PFSK-1 (cell line): ENCODE measurements around the gene MAPRE2.

Experiments used
- FOXP2 ChIP-seq: optimal IDR thresholded peaks from 2 replicates; pipeline ENCODE3; 2011; ENCODE audit warnings: borderline replicate concordance, control low read depth, inconsistent platforms; ENCODE audit not compliant: insufficient read depth; ENCODE audit errors: extremely low read length, extremely low read depth
- POLR2AphosphoS5 ChIP-seq: IDR thresholded peaks from 2 replicates; pipeline ENCODE4 v1.6.1; 2012; ENCODE audit warnings: low read depth, mild to moderate bottlenecking, control low read depth, low read length, moderate library complexity
- SIN3A ChIP-seq: IDR thresholded peaks from 2 replicates; pipeline ENCODE4 v1.6.1; 2012; ENCODE audit warnings: mild to moderate bottlenecking, low read length, moderate library complexity, borderline replicate concordance; ENCODE audit not compliant: insufficient read depth
- TAF1 ChIP-seq: IDR thresholded peaks from 2 replicates; pipeline ENCODE4 v1.6.1; 2012; ENCODE audit warnings: low read length, control low read depth, borderline replicate concordance; ENCODE audit not compliant: insufficient read depth
- TF ChIP-seq, protein P1 (sequence below), 2 experiments: IDR thresholded peaks; 2 replicates each; pipeline versions ENCODE4 v1.6.1 to v1.8.0; 2011 to 2012; ENCODE audit warnings: low read depth in 2 of 2, low read length in 2 of 2, control low read depth in 1 of 2, inconsistent platforms in 1 of 2, mild to moderate bottlenecking in 1 of 2, moderate library complexity in 1 of 2; ENCODE audit not compliant: insufficient read depth in 1 of 2

Gene MAPRE2

DNA sequence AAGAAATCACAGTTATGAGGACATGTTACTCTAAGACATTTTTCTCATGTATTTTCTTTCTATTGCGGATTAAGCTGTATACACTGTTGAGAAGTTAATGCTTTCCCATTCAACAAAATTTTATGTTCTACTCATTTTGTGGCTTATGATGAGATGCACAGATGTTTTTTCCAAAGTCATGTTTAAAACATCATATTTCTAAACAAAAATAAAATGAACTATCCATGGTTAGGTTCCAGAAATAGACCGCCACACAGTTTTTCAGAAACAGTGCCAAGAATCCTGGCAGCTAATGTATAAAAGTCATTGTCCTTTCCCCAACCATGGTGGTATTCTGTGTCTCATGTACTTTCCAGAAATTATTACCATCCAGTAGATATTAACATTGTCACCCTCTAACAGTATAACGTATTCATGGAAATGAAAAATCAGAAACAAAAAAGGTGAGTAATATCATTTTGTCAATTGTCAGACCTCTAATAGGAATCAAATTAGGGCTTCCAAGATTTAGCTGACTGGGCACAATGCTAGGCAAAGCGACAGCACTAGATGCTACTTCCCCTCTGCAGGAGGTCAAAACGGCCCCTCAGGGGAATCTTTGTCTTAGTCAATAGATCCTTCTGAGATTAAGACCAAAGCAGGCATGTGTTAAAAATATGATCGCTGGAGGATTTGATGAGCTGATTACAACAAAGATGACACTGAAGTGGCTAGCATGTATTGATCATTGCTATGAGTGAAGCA lies 145.2 kb downstream of the MAPRE2 start:
- TF ChIP-seq SIN3A, result no peak
- TF ChIP-seq FOXP2, result no peak
- TF ChIP-seq POLR2AphosphoS5, result no peak
- TF ChIP-seq, protein P1, sequence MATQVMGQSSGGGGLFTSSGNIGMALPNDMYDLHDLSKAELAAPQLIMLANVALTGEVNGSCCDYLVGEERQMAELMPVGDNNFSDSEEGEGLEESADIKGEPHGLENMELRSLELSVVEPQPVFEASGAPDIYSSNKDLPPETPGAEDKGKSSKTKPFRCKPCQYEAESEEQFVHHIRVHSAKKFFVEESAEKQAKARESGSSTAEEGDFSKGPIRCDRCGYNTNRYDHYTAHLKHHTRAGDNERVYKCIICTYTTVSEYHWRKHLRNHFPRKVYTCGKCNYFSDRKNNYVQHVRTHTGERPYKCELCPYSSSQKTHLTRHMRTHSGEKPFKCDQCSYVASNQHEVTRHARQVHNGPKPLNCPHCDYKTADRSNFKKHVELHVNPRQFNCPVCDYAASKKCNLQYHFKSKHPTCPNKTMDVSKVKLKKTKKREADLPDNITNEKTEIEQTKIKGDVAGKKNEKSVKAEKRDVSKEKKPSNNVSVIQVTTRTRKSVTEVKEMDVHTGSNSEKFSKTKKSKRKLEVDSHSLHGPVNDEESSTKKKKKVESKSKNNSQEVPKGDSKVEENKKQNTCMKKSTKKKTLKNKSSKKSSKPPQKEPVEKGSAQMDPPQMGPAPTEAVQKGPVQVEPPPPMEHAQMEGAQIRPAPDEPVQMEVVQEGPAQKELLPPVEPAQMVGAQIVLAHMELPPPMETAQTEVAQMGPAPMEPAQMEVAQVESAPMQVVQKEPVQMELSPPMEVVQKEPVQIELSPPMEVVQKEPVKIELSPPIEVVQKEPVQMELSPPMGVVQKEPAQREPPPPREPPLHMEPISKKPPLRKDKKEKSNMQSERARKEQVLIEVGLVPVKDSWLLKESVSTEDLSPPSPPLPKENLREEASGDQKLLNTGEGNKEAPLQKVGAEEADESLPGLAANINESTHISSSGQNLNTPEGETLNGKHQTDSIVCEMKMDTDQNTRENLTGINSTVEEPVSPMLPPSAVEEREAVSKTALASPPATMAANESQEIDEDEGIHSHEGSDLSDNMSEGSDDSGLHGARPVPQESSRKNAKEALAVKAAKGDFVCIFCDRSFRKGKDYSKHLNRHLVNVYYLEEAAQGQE (IDR thresholded peaks at IDR 0.05; ENCODE audit: insufficient read depth in 1 of 2, low read depth in 2 of 2, low read length in 2 of 2), result no peak
- TF ChIP-seq TAF1, result no peak

DNA sequence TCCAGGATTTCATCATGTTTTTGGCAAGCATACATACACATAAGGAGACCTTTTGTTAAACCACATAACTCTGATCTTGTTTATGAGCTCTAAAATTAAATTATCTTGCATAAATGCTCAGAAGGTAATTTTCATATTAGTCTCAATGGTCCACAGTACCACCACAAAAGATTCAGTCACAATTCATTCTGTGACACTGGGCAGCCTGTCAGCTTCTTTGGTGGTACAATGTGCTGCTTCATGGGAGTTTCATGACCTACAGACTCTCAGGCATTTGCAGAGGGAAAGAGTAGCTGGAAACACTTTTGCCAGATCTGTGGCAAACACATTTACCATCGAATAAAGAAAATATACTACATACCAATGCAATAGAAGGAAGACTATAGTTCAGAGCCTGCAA lies 148.3 kb downstream of the MAPRE2 start:
- TF ChIP-seq SIN3A, result no peak
- no peak for TF ChIP-seq TAF1

DNA sequence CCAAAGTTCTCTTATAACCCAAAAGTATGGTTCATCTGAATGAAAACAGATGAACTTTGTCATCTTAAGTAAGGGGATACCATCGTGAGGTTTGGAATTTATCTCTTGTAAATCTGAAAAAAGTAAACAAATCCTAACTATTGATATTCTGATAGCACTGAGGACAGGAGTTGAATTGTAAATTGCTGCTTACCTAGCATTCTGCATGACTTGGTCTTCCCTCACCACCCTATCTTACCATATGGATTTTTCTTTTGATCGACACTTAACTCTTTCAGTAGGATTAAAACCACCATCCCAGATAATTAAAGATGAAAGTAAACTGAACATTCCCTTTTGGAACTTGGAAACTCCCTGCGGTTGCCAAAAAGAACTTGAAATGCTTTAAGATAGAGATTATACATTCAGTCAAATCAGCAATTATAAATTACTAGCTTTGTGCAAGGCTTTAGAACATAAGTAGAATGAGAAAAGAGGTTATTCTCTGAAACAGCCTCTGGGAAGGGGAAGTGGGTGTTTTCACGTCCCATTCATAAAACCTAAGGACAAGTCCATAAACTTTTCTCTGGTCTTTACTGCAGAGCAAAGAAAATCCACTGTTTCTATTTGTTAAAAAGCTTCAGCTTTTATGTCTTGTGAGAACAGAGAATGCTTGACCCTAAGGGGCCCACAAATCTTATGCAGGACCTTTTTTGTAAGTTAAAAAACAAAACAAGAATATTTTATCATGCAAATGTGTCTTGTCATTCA lies 149.9 kb downstream of the MAPRE2 start:
- TF ChIP-seq, protein P1 (IDR thresholded peaks at IDR 0.05; ENCODE audit: insufficient read depth in 1 of 2, low read depth in 2 of 2, low read length in 2 of 2), result no peak
- TF ChIP-seq POLR2AphosphoS5 (no peak), TAF1 (no peak), SIN3A (no peak), FOXP2 (no peak)

DNA sequence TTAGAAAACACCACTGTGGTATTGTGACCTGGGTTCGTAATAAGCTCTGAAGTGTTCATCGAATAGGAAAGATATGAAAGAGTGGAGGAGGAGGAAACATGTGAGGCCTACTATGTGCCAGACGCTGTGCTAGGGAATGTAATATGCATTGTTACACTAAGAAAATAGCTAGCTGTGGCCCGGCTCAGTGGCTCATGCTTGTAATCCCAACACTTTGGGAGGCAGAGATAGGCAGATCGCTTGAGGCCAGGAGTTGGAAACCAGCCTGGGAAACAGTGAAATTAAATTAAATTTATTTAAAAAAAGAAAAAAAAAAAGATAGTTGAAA lies 150.4 kb downstream of the MAPRE2 start:
- no peak for TF ChIP-seq POLR2AphosphoS5
- TF ChIP-seq TAF1, result no peak
- TF ChIP-seq, protein P1 (IDR thresholded peaks at IDR 0.05; ENCODE audit: insufficient read depth in 1 of 2, low read depth in 2 of 2, low read length in 2 of 2), result no peak
- no peak for TF ChIP-seq FOXP2
- TF ChIP-seq SIN3A, result no peak

DNA sequence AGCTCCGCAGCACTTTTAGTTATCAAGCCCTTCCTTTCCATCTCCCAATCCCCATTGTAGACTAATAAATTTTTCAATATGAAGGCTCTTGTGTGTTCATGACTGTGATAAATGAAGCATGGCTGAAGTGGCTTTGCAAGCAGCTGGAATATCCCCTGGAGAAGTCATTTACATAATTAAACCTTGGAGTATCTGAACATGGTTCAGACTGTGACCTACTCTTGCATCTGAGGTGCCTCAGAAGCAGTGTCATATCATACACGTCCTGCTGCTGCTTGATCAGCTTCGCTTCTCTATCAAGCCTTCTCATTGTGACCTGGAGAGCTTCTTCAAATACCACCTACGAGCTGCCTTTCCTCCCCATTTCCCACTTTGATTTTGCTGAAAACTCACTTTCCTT lies 151.2 kb downstream of the MAPRE2 start:
- no peak for TF ChIP-seq FOXP2
- no peak for TF ChIP-seq POLR2AphosphoS5
- TF ChIP-seq, protein P1 (IDR thresholded peaks at IDR 0.05; ENCODE audit: insufficient read depth in 1 of 2, low read depth in 2 of 2, low read length in 2 of 2), result no peak
- TF ChIP-seq SIN3A, result no peak
- TF ChIP-seq TAF1, result no peak
